Lung microvascular endothelial cell (primary cell): Measurements from ENCODE around the gene ME3. TPM values are rescaled to one million over a fixed set of nuclear protein-coding genes. Genes with fewer than 3 reads are reported as not detected.
"Not testable (repeated sequence)": the region's sequence is repeated elsewhere in the genome, so short reads cannot be mapped to it uniquely, and the experiment has no call there.

Experiments
- DNase-seq, 2 donors: peaks; one replicate each; pipeline versions ENCODE4 v3.0.0 to v3.0.0-alpha.2; 2010; ENCODE audit warnings: low read depth in 2 of 2
- total RNA-seq: library from RNA; depleted of rRNA; stranded (reverse); fragments of >200 nt; gene quantifications from 2 replicates; pipeline ENCODE4 v1.2.1, GENCODE V29; 2014

The ME3 gene
- total RNA-seq, 1 donor from 2014 or later, result 23.6 TPM

DNA sequence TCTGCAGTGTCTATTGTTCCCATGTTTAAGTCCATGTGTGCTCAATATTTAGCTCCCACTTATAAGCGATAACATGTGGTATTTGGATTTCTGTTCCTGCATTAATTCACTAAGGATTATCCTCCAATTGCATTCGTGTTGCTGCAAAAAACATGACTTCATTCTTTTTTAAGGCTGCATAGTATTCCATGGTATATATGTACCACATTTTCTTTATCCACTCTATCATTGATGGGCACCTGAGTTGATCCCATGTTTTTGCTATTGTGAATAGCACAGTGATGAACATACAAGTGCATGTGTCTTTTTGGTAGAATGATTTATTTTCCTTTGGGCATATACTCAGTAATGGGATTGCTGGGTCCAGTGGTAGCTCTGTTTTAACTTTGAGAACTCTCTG lies 109.6 kb downstream of the ME3 start:
- DNase-seq, result not testable (repeated sequence)

DNA sequence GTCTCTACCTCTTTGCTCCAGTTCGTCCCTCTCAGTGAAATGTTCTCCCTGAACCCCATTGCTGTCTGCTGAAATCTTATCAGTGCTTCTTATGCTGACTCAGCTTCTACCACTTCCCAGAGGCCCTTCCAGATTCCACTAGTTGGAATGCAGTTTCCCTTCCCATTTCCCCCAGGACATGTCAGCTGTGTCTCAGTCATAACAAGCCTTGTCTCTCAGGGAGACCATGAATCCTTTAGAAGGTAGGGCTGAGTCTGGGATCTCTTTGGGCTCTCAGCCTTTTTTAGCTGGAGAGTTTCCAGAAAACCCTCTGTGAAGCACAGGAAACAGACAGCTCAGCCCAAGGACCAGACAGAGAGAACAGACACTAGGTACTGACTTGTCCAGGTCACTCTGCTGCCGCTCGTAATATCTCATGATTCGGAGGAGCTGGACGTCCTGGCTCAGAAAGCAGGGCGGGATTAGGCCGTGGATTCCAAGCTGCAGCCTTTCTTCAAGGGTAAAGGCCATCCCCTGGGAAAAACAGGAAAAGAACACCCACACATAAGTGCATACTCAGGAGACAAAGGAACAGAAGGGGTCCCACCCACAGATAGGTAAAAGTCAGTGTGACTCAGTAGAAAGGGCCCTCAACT lies 113.0 kb downstream of the ME3 start:
- DNase-seq, result peak; percentile 37 to 95

DNA sequence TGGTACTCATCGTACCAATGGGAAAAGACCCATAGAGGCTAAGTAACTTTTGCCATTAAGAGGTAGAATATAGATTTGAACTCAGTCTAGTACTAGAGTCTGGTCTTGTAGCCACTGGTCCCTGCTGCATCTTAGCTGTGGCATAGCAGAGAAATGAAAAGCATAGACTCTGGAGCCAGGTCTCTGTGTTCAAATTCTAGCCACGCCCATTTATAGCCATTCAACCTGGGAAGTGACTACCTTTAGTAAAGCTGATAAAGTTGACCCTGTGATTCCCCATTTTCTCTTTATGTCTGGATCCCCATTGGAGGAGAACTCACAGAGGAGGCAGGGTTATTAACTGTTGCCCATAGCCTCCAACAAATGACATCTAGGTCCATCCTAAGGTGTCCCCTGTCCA lies 113.6 kb downstream of the ME3 start:
- DNase-seq, result no peak

DNA sequence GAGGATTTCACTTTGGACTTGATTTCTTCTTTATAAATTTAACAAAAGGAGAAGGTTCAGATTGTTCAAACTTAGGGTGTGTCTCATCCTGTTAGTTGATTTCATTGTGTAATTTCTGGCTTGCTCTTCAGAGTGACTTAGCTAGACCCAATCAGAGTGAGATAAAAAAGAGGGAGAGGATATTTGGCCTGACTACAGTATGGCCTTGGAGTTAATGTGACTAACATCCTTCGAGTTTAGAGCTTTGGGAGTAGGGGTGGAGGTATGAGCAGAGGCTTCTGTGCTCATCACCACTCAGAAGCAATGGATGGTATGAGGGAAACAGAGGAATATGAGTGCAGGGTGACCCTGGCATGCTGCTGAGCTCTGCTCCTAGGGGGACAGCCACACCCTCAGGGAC lies 114.2 kb downstream of the ME3 start:
- peak in 1 of 2 donors; percentile 57 for DNase-seq

DNA sequence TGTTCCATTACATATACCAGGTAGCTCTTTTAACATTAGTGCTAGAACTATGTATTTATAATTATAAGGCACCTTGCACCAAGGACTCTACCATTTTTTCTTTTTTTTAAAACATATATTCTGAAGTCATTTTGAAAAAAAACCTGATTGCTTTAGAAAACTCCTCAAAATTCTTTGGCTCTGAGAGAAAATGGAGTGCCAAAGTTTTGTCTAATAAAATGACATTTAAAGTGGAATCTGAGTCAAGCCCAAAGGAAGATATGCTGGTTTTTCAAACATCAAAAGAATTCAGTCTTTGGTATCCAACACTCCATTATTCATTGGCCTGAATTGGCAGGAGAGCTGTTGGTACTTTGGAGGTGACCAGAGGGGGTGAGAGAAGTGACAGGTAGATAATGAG lies 116.5 kb downstream of the ME3 start:
- no peak for DNase-seq

DNA sequence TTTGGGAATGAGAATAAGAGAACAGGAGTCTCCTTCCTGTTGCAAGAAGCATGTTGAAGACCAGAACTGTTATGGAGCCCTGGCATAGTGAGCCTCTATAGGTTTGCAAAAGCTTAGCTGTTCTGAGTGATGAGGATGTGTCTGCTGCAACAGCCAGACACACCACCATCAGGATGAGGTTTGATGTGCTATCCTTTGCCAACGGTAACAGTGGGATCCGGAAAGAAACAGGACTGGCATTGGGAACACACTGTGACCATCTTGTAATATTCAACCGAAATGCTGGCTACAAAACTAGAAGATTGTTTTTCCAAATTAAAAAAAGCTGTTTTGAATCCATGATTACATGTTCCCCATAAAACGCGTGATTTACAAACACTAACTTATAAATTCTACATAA lies 117.0 kb downstream of the ME3 start:
- DNase-seq, result no peak

DNA sequence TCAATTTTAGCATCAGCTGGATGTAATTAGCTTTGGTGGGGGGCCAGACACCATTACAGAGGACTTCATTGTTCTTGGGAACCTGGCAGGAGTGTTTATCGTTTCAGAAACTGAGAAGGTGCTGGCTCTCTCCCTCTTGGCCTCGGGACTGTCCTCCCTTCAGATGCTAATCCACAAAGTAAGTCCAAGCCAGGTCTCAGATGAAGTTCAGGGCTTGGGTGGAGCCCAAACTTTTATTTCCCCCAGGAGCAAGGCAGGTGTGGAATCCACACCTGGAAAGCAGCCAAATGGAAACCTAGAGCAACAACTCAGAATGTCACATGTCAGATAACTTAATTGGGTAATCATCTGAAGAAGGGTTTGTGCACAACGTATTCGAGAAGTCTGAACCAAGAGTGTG lies 119.2 kb downstream of the ME3 start:
- DNase-seq, result no peak

DNA sequence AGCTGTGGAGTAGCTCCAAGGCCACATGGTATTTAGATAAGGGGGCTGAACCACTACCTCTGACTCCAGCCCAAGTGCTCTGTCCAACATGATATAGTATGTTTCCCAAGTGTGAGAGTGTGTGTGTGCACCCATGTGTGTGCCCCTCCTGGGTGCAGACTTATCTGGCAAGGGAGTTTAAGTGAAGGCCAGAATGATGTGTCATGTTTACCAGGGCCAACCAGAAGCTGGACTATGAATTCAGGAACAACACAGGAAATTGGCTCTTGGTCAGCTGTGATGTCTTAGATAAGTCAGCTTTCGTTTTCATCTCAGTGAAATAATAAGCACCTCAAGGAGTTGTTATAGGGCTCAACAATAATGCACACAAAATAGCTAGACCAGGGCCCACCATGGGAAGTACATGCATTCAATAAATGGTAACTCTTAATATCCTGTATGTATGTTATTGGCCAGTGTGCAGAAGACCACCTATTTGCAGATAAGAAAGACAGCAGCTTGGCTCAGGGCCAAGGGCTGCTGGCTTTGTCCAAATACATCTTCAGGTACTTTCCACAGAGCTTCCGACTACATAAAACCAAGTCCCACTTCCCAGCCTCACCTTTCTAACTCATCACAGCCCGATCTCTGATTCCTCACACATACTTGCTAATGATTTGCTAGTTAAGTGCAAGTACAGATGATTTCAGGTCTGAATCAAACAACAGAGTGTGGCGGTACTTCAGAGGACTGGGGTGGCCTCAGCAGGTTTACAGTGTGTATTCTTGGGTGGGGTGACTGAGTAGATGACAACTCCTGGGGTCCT lies 120.9 kb downstream of the ME3 start:
- peak; percentile 60 to 98 for DNase-seq

DNA sequence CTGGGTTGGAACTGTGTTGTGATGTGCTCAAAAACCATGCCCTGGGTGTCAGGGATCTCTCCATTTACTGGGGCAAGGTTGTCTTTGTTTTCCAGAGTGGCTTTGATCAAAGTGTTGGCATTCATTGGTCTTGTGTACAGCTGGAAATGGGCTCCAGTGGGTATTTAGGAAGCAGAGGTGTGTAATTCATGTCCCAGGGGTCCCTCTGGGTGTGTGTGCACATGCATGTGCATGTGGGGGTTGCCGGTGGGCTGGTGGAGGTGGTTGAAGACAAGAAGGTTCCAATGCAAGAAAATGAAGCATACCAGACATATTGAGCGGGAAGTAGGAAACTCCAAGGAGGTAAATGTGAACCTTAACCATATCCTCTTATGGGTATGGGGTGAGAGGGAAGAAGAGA lies 121.7 kb downstream of the ME3 start:
- DNase-seq, result no peak

DNA sequence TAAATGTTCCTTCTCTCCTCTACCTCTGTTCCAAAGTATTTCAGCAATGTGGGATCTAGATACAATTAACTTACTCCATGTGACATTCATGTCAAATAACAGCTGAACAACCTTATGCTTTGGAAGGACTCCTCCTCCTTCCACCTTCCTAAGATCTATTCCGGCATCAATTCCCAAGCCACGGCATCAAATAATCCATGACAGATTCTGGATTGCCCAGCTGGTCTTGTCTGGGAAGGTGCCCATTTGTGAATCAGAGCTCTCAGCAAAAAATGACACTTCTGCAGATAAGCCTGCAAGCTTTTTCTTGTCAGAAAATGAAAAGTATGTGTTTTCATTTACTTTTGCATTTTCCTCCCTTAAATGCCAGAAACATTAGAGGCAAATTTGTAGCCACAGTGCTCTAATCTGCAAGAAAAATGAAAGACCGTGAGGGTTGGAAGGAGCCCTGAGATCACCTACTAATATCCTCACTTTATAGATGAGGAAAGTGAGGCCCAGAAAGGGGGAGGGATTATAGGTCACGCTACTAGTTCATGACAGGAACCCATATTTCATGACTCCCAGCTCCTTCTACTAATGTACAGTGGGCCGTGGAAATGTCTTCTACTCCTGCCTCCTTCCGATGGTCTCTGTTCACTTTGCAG lies 124.0 kb downstream of the ME3 start:
- DNase-seq, result peak in 1 of 2 donors; percentile 67

DNA sequence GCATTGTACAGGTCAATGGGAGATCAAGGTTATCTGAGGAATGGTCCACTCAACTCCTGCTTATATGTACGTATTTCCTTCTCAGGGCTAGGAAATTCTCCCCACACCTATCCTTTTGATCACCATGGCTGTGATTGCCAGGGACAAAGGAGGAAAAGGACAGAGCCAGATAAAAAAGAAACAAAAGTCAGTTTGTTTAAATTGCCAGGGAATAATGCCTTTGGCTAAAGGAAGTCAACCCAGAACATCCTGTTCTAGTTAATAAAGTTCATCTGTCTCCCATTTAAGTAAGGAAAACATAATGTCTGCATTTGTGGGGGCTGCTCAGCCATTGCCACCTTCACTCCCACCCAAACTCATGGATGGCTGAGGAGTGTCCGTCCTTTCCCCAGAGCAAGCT lies 124.7 kb downstream of the ME3 start:
- peak; percentile 30 to 41 for DNase-seq

DNA sequence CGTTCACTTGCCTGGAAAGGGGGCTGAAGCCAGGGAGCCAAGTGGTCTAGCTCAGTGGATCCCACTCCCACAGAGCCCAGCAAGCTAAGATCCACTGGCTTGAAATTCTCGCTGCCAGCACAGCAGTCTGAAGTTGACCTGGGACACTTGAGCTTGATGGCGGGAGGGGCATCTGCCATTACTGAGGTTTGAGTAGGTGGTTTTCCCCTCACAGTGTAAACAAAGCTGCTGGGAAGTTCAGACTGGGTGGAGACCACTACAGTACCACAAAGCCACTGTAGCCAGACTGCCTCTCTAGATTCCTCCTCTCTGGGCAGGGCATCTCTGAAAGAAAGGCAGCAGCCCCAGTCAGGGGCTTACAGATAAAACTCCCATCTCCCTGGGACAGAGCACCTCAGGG lies 131.1 kb downstream of the ME3 start:
- DNase-seq, result not testable (repeated sequence)

DNA sequence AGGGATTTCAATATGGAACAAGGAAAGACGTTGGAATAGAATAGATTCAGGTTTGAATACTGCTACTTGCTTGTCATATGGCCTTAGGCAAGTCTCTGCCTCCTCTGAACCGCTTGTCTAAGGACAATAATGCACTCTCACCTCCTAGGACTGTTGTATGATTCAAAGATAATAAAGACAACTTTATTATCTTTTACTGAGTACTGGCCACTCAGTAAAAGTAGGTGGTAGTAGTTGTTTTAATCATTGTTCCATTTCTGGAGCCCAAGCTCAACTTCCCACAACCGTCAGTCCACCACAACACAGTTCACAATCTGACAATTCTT lies 134.2 kb downstream of the ME3 start:
- no peak for DNase-seq

DNA sequence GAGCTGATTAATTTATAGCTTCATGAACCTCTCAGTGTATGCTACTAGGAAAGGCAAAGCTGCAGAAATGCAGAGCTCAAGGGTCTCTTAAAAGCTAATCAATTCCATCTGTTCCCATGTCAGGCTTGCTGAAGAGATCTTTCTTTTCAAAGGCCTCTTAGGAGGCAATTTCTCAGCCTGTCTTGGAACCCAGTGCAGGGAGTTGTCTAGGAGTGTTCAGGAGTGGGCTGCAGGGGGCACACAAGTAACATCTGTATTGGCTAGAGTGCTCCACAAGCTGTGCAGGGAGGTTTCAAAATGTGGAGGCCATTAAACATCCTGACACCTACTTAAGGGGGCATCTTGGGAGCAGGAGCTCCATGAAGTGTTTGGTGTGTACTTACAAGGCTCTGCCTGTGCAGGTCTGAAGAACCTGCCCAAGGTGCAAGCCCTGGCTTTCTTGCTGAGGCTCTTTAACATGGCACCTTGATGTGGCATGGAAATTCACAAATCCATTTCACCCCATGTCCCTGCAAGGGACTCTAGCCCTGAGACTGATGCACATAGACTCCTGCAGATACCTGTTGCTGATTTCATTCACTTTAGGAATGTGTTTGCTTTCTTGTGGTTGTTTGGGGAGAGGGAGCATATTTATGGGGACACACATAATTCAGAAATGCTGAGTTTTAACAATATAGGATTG lies 134.7 kb downstream of the ME3 start:
- DNase-seq, result peak; percentile 41 to 63

DNA sequence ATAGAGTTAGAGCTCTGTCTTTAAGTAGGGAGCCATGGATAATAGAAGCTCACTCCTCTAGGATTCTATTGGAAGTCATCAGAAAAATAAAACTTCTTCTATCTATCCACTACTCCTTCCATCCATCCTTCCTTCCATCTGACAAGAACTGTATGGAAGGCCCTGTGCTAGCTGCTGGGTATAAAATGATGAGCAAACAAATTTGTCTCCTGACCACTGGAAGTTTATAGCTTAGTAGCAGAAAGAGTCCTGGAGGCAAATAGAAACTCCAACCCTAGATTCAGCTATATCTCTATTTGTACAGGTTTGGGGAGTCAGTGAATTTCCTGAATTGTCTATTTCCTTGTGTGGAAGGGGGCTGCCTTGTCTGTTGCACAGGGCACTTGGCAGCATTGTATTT lies 136.6 kb downstream of the ME3 start:
- DNase-seq, result no peak

DNA sequence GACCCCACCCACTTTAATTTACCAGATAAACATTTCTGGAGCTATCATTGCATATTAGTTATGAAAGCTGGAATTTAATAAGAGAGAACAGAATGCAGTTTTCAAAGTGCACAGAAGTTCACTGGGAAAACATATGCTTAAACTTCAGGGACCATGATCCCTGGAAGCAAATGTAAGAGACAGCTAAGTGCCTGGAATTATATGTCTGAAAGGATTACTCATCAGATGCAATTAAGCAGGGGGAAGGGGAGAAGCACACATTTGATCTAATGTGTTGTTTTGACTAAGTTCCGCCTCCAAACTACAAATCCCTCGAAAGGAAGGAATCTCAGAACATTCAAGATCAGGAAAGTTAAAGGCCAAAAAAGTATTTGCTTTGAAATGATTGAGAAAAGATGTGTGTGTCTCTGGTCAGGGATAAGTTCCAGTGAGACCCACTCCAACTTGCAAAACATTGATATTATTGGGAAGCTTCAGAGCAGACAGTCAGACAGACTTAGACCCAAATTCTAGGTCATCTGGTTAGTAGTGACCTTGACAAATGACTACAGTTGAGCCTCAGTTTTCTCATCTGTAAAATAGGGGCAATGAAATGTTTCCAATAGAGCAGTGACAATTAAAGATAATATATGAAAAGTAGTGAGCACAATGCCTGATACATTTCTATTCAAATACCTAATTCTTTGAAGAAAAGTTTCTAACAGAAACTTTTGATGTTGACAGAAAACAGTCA lies 147.6 kb downstream of the ME3 start:
- peak; percentile 28 to 88 for DNase-seq

DNA sequence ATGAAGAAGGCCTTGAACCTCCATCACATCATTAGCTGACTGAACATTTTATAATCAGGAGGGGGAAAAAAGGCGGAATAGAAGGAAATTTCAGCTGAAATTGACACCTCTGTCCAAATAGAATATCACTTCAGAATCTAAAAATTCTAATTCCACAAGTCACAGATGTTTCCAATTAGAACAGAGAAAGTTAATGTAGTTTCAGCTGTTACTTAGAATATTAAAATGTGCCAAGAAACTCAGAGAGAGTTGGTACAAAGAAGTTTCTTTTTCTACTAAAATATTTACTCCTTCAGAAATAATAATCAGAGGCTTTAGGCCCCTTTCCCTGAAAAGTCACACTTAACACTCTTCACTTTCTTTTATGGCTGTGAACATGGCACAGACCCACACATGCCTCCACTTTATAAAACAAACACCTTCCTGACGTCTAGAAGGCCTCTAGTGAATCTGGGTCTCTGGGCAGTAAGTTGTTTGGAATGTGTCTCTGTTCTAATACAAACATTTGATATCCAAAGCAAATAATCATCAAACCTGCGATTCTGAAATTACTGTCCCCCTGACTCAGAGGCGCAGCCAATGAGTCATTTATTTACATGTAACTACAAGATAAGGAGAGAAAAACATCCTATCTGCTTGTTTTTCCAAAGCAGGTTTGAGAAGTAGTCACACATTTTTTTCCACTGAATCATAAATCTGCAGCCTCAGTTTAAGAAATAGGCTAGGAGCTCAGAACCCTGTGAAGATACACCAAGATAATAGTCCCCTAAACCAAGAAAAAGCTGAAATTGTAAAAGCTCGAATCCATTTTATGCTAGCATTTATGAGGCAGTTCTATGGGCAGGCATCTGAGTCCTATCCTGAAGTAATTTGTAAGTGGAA lies 148.4 kb downstream of the ME3 start:
- DNase-seq, result peak; percentile 72 to 95

DNA sequence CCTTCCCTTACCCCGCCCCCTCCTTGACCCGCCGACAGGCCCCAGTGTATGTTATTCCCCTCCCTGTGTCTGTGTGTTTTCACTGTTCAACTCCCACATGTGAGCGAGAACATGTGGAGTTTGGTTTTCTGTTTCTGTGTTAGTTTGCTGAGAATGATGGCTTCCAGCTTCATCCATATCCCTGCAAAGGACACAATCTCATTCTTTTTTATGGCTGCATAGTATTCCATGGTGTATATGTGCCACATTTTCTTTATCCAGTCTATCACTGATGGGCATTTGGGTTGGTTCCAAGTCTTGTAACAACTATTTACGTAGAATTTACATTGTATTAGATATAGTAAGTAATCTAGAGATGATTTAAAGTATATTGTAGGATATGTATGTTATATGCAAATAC lies 149.9 kb downstream of the ME3 start:
- DNase-seq, result not testable (repeated sequence)

DNA sequence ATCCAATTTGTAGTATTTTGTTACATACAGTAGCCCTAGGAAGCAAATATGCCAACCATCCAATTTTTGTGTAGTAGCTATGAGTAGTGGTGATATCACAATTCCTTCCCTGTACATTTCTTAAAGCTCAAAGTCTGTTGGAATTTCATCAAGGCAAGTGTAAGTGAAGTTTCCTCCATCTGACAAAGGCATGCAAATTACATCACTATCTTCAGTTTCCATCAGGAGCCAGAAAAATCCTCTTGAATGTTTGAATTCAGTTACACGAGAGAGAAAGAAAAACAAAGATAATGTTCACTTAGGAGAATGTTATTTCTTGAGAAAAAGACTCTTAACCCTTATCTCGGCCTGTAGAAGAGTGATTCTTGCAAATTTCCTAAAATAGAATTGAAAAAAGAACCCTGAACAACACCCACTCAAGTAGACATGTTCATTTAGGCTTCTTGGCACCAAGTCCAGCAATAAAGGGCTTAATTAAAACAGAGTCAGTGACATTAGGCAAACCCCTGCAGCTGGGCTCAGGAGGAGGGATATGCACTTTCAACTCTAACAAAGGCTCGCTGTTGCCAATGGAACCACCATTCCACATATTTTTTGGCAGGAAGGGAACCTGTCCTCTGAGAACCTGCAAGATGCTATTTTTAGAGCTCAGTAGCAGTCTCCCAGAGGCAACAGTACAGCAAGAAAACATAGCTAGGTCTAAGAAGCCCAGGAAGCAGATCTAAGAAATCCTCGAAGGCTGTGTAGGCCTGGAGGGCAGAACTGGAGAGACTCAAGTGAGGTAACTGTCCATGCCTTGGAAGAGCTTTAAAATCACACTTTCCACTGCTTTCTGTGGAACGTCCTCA lies 153.1 kb downstream of the ME3 start:
- peak in 1 of 2 donors; percentile 78 for DNase-seq

DNA sequence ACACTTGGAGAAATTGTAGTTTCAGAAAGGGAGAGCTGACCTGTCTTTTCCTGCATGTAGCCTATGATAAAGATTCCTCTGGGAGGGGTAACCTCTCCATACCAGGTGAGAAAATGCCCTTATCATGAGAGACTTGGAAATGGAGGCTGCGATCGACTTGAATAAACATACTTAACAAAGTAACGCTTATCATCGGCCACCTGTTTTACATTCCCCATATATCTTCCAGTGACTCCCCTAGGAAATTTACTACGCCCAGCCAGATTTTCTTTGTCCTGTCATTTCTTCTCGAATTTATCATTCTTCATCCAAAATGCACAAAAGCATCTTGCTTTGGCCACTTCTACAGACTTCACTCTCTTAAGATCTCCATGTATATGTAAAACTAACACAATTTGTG lies 154.2 kb downstream of the ME3 start:
- no peak for DNase-seq
